Panc1 (cell line): ENCODE measurements around the gene SMYD2. TPM values are rescaled to one million over a fixed set of nuclear protein-coding genes. Genes with fewer than 3 reads are reported as not detected.

ENCODE experiments used
- ATAC-seq: fragments of 200-7000 bp; cut with Tn5 transposase; 2 replicates; pipeline ENCODE4 v1.9.1; 2020; ENCODE audit warnings: mild to moderate bottlenecking, moderate library complexity
- BruUV-seq: library from RNA; stranded (reverse); fragments of 400-500 nt; replicated peaks from 2 replicates; lab custom pipeline; 2021; lab: Mats Ljungman, UMichigan
- CTCF ChIA-PET: fragments of 300-600 bp; sonication (Branson Sonifier 250); formaldehyde crosslinking; loops from one replicate; lab custom pipeline; 2022; ENCODE audit warnings: antibody characterized with exemption; lab: Charles Lee
- POLR2A ChIA-PET: fragments of 300-600 bp; sonication (Branson Sonifier 250); formaldehyde crosslinking; loops from one replicate; lab custom pipeline; 2022; ENCODE audit warnings: antibody characterized with exemption; lab: Charles Lee
- DNase-seq: peaks from one replicate; pipeline ENCODE4 v3.0.0-alpha.2; 2010; ENCODE audit warnings: low read depth, low spot score
- H3K27ac ChIP-seq: 2 replicates; pipeline ENCODE4 v1.5.1; 2011; ENCODE audit warnings: mild to moderate bottlenecking, low read length, inconsistent platforms
- H3K27me3 ChIP-seq: fragments of 200-500 bp; sonication (Bioruptor generic); 2 replicates; pipeline ENCODE4 v1.6.0; 2014; ENCODE audit warnings: low read length, inconsistent platforms; ENCODE audit not compliant: control insufficient read depth, insufficient read depth
- H3K36me3 ChIP-seq: fragments of 200-500 bp; sonication (Bioruptor generic); 2 replicates; pipeline ENCODE4 v1.5.1; 2014; ENCODE audit warnings: inconsistent platforms, mild to moderate bottlenecking, low read length, moderate library complexity; ENCODE audit not compliant: control insufficient read depth, insufficient read depth
- H3K4me1 ChIP-seq: 2 replicates; pipeline ENCODE4 v1.5.1; 2011; ENCODE audit warnings: inconsistent platforms, mild to moderate bottlenecking, low read length, moderate library complexity; ENCODE audit not compliant: control insufficient read depth, insufficient read depth
- H3K4me3 ChIP-seq, 2 experiments: 2 replicates each; pipeline ENCODE4 v1.5.1; 2011 to 2012; ENCODE audit warnings: low read depth in 2 of 2, low read length in 2 of 2, mild to moderate bottlenecking in 2 of 2, inconsistent platforms in 1 of 2, moderate library complexity in 1 of 2
- H3K9me3 ChIP-seq: fragments of 200-500 bp; sonication (Bioruptor generic); 2 replicates; pipeline ENCODE4 v1.5.1; 2014; ENCODE audit warnings: low read depth, mild to moderate bottlenecking, inconsistent platforms, low read length, moderate library complexity; ENCODE audit not compliant: control insufficient read depth, insufficient read depth
- POLR2AphosphoS5 ChIP-seq: IDR thresholded peaks from 2 replicates; pipeline ENCODE4 v1.6.1; 2012; ENCODE audit warnings: mild to moderate bottlenecking, low read depth, low read length, moderate library complexity
- SIN3A ChIP-seq: IDR thresholded peaks from 2 replicates; pipeline ENCODE4 v1.6.1; 2012; ENCODE audit warnings: low read depth, mild to moderate bottlenecking, low read length, moderate library complexity, borderline replicate concordance; ENCODE audit not compliant: insufficient read depth
- TCF7L2 ChIP-seq: IDR thresholded peaks from 2 replicates; pipeline ENCODE4 v1.6.1; 2011; ENCODE audit warnings: mild to moderate bottlenecking, low read depth, low read length, inconsistent platforms
- in situ Hi-C: cut with HindIII; loops from 2 replicates; pipeline ENCODE4 v1.10.0; 2016; ENCODE audit warnings: low sequenced_read_pairs, low pct_unique_long_range_greater_than_20kb
- intact Hi-C: fragments of 100-400 bp; cut with micrococcal nuclease; formaldehyde crosslinking; loops from one replicate; pipeline ENCODE4 v1.10.0; 2022; ENCODE audit not compliant: unreplicated experiment
- total RNA-seq: library from RNA; stranded (reverse); gene quantifications from one replicate; pipeline ENCODE4 v1.2.1, GENCODE V29; 2021; ENCODE audit not compliant: unreplicated experiment
- TF ChIP-seq, protein P1 (sequence below): fragments of 450-650 bp; IDR thresholded peaks from 2 replicates; pipeline ENCODE4 v1.5.1; 2017; ENCODE audit warnings: mild to moderate bottlenecking
- TF ChIP-seq, protein P2 (sequence below), 2 experiments: IDR thresholded peaks; 2 replicates each; pipeline ENCODE4 v1.6.1; 2011 to 2012; ENCODE audit warnings: low read depth in 2 of 2, control low read depth in 1 of 2, low read length in 1 of 2, mild to moderate bottlenecking in 1 of 2, moderate library complexity in 1 of 2; ENCODE audit not compliant: insufficient read depth in 1 of 2

Gene SMYD2
- total RNA-seq, 1 experiment from 2014 or later = 31.0 TPM

GRCh38 chr1:214251354-214251753, 29.6 kb upstream of the SMYD2 start:
- H3K27me3 ChIP-seq = peaks cover 24% of the 10 kb centered on the region
- in situ Hi-C loops = no loop called here
- POLR2A ChIA-PET = no interaction called here
- DNase-seq (no peak), ATAC-seq (no peak)
- no TSS peak for BruUV-seq
- no peaks in the 10 kb centered on the region for H3K9me3 ChIP-seq
- intact Hi-C loops = no loop called here
- H3K4me3 ChIP-seq = no peak overlapping the region
- H3K4me1 ChIP-seq = no peaks in the 10 kb centered on the region
- H3K36me3 ChIP-seq = no peaks in the 10 kb centered on the region
- no peak for TF ChIP-seq POLR2AphosphoS5
- TF ChIP-seq, protein P1, sequence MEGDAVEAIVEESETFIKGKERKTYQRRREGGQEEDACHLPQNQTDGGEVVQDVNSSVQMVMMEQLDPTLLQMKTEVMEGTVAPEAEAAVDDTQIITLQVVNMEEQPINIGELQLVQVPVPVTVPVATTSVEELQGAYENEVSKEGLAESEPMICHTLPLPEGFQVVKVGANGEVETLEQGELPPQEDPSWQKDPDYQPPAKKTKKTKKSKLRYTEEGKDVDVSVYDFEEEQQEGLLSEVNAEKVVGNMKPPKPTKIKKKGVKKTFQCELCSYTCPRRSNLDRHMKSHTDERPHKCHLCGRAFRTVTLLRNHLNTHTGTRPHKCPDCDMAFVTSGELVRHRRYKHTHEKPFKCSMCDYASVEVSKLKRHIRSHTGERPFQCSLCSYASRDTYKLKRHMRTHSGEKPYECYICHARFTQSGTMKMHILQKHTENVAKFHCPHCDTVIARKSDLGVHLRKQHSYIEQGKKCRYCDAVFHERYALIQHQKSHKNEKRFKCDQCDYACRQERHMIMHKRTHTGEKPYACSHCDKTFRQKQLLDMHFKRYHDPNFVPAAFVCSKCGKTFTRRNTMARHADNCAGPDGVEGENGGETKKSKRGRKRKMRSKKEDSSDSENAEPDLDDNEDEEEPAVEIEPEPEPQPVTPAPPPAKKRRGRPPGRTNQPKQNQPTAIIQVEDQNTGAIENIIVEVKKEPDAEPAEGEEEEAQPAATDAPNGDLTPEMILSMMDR = no peak
- TF ChIP-seq, protein P2, sequence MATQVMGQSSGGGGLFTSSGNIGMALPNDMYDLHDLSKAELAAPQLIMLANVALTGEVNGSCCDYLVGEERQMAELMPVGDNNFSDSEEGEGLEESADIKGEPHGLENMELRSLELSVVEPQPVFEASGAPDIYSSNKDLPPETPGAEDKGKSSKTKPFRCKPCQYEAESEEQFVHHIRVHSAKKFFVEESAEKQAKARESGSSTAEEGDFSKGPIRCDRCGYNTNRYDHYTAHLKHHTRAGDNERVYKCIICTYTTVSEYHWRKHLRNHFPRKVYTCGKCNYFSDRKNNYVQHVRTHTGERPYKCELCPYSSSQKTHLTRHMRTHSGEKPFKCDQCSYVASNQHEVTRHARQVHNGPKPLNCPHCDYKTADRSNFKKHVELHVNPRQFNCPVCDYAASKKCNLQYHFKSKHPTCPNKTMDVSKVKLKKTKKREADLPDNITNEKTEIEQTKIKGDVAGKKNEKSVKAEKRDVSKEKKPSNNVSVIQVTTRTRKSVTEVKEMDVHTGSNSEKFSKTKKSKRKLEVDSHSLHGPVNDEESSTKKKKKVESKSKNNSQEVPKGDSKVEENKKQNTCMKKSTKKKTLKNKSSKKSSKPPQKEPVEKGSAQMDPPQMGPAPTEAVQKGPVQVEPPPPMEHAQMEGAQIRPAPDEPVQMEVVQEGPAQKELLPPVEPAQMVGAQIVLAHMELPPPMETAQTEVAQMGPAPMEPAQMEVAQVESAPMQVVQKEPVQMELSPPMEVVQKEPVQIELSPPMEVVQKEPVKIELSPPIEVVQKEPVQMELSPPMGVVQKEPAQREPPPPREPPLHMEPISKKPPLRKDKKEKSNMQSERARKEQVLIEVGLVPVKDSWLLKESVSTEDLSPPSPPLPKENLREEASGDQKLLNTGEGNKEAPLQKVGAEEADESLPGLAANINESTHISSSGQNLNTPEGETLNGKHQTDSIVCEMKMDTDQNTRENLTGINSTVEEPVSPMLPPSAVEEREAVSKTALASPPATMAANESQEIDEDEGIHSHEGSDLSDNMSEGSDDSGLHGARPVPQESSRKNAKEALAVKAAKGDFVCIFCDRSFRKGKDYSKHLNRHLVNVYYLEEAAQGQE (IDR thresholded peaks at IDR 0.05; ENCODE audit: insufficient read depth in 1 of 2, low read depth in 2 of 2, low read length in 1 of 2) = no peak
- TF ChIP-seq SIN3A = no peak
- TF ChIP-seq TCF7L2 = no peak
- CTCF ChIA-PET = no interaction called here
- H3K27ac ChIP-seq = no peak overlapping the region

DNA sequence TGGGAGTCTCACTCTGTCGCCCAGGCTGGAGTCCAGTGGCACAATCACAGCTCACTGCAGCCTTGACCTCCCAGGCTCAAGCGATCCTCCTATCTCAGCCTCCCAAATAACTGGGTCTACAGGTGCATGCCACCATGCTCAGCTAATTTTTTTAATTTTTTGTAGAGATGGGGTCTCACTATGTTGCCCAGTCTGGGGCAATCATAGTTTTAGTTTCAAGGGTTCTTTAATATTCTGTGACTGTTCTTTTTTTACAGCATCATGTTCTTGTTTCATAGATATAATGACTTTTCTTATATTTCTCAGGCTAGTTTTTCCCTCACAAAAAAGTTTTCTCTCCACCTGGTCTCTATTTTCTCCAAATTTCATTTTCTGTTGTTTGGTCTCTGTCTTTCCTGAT, 25.4 kb upstream of the SMYD2 start:
- H3K36me3 ChIP-seq = no peaks in the 10 kb centered on the region
- CTCF ChIA-PET = no interaction called here
- in situ Hi-C loops = no loop called here

More for the DNA sequence above, 25.4 kb upstream of the SMYD2 start:
- Histone ChIP-seq H3K9me3 (no peaks in the 10 kb centered on the region), H3K27me3 (peaks cover 20% of the 10 kb centered on the region), H3K27ac (no peak overlapping the region), H3K4me1 (no peaks in the 10 kb centered on the region), H3K4me3 (no peak overlapping the region)
- no peak for DNase-seq
- BruUV-seq = no TSS peak
- TF ChIP-seq, protein P2 (IDR thresholded peaks at IDR 0.05; ENCODE audit: insufficient read depth in 1 of 2, low read depth in 2 of 2, low read length in 1 of 2) = no peak
- TF ChIP-seq, protein P1 = no peak
- TF ChIP-seq TCF7L2 (no peak), POLR2AphosphoS5 (no peak), SIN3A (no peak)
- ATAC-seq = no peak
- intact Hi-C loops = no loop called here
- POLR2A ChIA-PET = no interaction called here
